Dedifferentiated amniotic fluid mesenchymal stem cell (primary cell): ENCODE data around the gene DCK.

Source experiments
- DNase-seq: peaks from one replicate; pipeline ENCODE4 v3.0.0-alpha.2; 2016; ENCODE audit errors: extremely low spot score

DCK gene

GRCh38 chr4:71063711-71064110 is 70.3 kb downstream of the DCK start:
- no peak for DNase-seq

- DNase-seq: no peak
These were observed 71.1 kb downstream of the DCK start for GRCh38 chr4:71064521-71064920.

- DNase-seq: no peak
These were observed 72.6 kb downstream of the DCK start for GRCh38 chr4:71065991-71066510.

GRCh38 chr4:71066737-71067716 is 73.6 kb downstream of the DCK start:
- DNase-seq: no peak

- no peak for DNase-seq
These were observed 75.6 kb downstream of the DCK start for GRCh38 chr4:71069063-71069462.

GRCh38 chr4:71070015-71070414 is 76.6 kb downstream of the DCK start:
- DNase-seq: no peak

- no peak for DNase-seq
These were observed 81.2 kb downstream of the DCK start for GRCh38 chr4:71074452-71075299.
